DOHH2 (cell line): Measurements from ENCODE around the gene ACTN1.

ENCODE experiments used
- H3F3A ChIP-seq: fragments of 200-600 bp; sonication (generic), shearing (Covaris generic); 2 replicates; pipeline ENCODE4 v1.6.0; 2016; ENCODE audit warnings: antibody characterized with exemption, mild to moderate bottlenecking; ENCODE audit not compliant: control insufficient read depth, insufficient read depth
- H3K27ac ChIP-seq: fragments of 200-600 bp; sonication (generic); 2 replicates; pipeline ENCODE4 v1.5.1; 2014; ENCODE audit warnings: low read depth, mild to moderate bottlenecking, low read length, moderate library complexity
- H3K27me3 ChIP-seq: fragments of 200-600 bp; sonication (generic); 2 replicates; pipeline ENCODE4 v1.6.1; 2014; ENCODE audit warnings: mild to moderate bottlenecking, low read length, mixed read lengths; ENCODE audit not compliant: control insufficient read depth
- H3K36me3 ChIP-seq: fragments of 200-600 bp; sonication (generic); 2 replicates; pipeline ENCODE4 v1.6.1; 2014; ENCODE audit warnings: mild to moderate bottlenecking, low read length, moderate library complexity, mixed read lengths; ENCODE audit not compliant: control insufficient read depth
- H3K4me1 ChIP-seq: fragments of 200-600 bp; sonication (generic); 2 replicates; pipeline ENCODE4 v1.6.1; 2014; ENCODE audit warnings: mild to moderate bottlenecking, low read length, mixed read lengths; ENCODE audit not compliant: control insufficient read depth
- H3K4me2 ChIP-seq: fragments of 200-600 bp; sonication (generic); 2 replicates; pipeline ENCODE4 v1.6.0; 2014; ENCODE audit warnings: mild to moderate bottlenecking, low read length, moderate library complexity
- H3K4me3 ChIP-seq: fragments of 200-600 bp; sonication (generic); 2 replicates; pipeline ENCODE4 v1.5.1; 2014; ENCODE audit warnings: mild to moderate bottlenecking, low read length, mixed read lengths
- H3K79me2 ChIP-seq: fragments of 200-600 bp; sonication (generic); 2 replicates; pipeline ENCODE4 v1.6.1; 2014; ENCODE audit warnings: mild to moderate bottlenecking, low read length, mixed read lengths; ENCODE audit not compliant: control insufficient read depth
- H3K9me2 ChIP-seq: fragments of 200-600 bp; sonication (generic); replicated peaks from 2 replicates; pipeline ENCODE4 v1.6.1; 2014; ENCODE audit warnings: mild to moderate bottlenecking, low read length, mixed read lengths; ENCODE audit not compliant: control insufficient read depth
- H3K9me3 ChIP-seq: fragments of 200-600 bp; sonication (generic); 2 replicates; pipeline ENCODE4 v1.6.1; 2014; ENCODE audit warnings: antibody characterized with exemption, low read length, mixed read lengths; ENCODE audit not compliant: control insufficient read depth, insufficient read depth
- H4K20me1 ChIP-seq: fragments of 200-600 bp; sonication (generic); 2 replicates; pipeline ENCODE4 v1.6.0; 2014; ENCODE audit warnings: low read depth, mild to moderate bottlenecking, antibody characterized with exemption, low read length, moderate library complexity; ENCODE audit not compliant: control insufficient read depth, insufficient read depth
- CTCF ChIP-seq: fragments of 200-600 bp; sonication (generic); IDR thresholded peaks from one replicate; pipeline ENCODE4 v1.5.1; 2014; ENCODE audit warnings: antibody characterized with exemption, mild to moderate bottlenecking, low read depth, low read length; ENCODE audit not compliant: poor library complexity, severe bottlenecking
- EZH2phosphoT487 ChIP-seq: fragments of 200-600 bp; sonication (generic); IDR thresholded peaks from 2 replicates; pipeline ENCODE4 v1.6.1; 2017; ENCODE audit warnings: borderline replicate concordance, mild to moderate bottlenecking, antibody characterized with exemption, low read length, moderate library complexity, mixed read lengths

The ACTN1 gene

DNA sequence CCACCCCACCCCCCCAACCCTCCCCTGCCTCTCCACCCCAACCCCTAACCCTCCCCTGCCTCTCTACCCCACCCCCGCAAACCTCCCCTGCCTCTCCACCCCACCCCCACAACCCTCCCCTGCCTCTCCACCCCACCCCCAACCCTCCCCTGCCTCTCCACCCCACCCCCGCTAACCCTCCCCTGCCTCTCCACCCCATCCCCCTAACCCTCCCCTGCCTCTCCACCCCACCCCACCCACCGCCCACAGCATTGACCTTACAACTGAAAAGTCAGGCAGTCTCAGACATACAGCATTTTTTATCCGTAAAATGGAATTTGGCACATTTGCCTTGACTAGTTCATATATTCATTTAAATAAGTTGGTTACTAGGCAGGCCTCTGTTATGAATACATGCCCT is 38.6 kb upstream of the ACTN1 start:
- Histone ChIP-seq H3K4me1 (no peaks in the 10 kb centered on the region), H3K9me3 (no peaks in the 10 kb centered on the region), H3K36me3 (no peaks in the 10 kb centered on the region), H4K20me1 (no peaks in the 10 kb centered on the region), H3F3A (no peaks in the 10 kb centered on the region), H3K9me2 (no peaks in the 10 kb centered on the region), H3K27me3 (no peaks in the 10 kb centered on the region), H3K79me2 (no peaks in the 10 kb centered on the region), H3K4me3 (no peak overlapping the region), H3K27ac (no peak overlapping the region), H3K4me2 (no peak overlapping the region)
- TF ChIP-seq EZH2phosphoT487 (no peak), CTCF (no peak)

DNA sequence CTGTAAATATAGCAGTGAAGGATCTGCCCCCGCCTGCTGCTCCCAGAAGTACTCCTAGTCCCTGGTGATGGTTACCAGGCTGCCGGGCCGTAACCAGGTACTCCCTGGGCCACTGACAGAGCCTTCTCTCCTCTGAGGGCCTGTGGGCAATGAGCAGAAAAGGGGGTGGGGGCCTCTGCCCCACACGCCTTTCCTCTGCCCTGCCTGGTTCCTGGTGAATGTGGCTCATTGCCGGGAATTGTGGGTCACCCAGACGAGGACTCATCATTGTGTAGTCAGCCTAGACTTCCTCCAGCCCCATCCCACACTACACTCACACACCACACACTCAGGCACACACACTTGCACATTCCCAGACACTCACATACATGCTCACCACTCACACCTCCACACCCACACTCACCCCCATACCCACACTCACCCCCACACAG is 35.7 kb upstream of the ACTN1 start:
- Histone ChIP-seq H4K20me1 (no peaks in the 10 kb centered on the region), H3K36me3 (no peaks in the 10 kb centered on the region), H3K79me2 (no peaks in the 10 kb centered on the region), H3F3A (no peaks in the 10 kb centered on the region), H3K4me2 (no peak overlapping the region), H3K9me2 (no peaks in the 10 kb centered on the region), H3K27ac (no peak overlapping the region), H3K4me3 (no peak overlapping the region), H3K4me1 (no peaks in the 10 kb centered on the region), H3K9me3 (no peaks in the 10 kb centered on the region), H3K27me3 (no peaks in the 10 kb centered on the region)
- no peak for TF ChIP-seq CTCF
- TF ChIP-seq EZH2phosphoT487 = no peak

DNA sequence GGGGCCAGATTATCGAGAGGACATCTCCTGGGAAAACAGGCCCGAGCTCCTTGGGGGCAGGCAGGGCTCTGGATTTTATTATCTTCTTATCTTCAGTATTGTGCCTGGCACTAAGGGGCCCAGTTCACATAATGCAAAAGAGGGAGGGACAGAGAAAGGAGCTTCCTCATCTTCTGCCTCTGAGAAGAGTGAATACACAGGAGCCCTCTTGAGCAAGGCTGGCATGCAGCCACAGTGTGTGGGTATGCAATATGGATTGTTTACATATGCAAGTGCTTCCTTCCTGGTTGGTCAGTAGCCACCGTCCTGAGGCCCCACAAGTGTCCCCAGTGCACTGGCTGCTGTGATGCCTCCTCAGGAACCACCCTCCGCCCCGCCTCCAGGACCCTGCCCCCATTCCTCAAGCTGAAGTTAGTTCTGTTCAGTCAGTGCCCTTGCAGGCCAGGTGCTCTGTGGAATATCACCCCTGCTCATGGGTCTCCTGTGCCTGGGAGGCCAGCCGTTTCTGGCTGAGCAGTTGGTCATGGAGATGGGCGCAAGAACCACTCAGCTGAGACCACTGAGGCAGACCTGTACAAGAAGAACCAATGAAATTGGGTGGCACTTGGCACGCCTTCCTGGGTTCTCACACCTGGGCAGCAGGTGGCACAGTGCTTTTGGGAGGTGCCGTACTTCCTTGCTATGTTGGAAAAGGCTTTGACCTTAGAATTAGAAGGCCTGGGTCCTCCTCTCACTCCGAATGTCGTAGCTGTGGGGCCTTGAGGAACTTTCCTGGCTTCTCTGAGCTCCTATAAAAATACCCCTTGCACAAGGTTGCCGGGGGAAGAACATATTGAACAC is 35.1 kb upstream of the ACTN1 start:
- Histone ChIP-seq H3K4me1 (no peaks in the 10 kb centered on the region), H3K27me3 (no peaks in the 10 kb centered on the region), H3K4me2 (no peak overlapping the region), H3K4me3 (no peak overlapping the region), H3F3A (no peaks in the 10 kb centered on the region), H3K9me3 (no peaks in the 10 kb centered on the region), H3K9me2 (no peaks in the 10 kb centered on the region), H3K79me2 (no peaks in the 10 kb centered on the region), H4K20me1 (no peaks in the 10 kb centered on the region), H3K36me3 (no peaks in the 10 kb centered on the region), H3K27ac (no peak overlapping the region)
- no peak for TF ChIP-seq EZH2phosphoT487
- no peak for TF ChIP-seq CTCF
